Spleen (tissue), 7 donors: ENCODE results near the gene SACS.

ENCODE experiments used
- CTCF ChIP-seq, 11 experiments: fragments of 200-600 bp in 7 of 11; fragments of 450-650 bp in 4 of 11; sonication (generic) in 4 of 11; IDR thresholded peaks in 8 of 11; conservative IDR thresholded peaks in 3 of 11; 1 replicate in 7 of 11; 2 replicates in 4 of 11; pipeline versions ENCODE4 v1.4.0 to v1.8.0; 2016 to 2021; ENCODE audit warnings: antibody characterized with exemption in 11 of 11, inconsistent platforms in 4 of 11, mild to moderate bottlenecking in 1 of 11
- POLR2A ChIP-seq, 3 donors: fragments of 450-650 bp; IDR thresholded peaks; one replicate each; pipeline ENCODE4 v1.5.1; 2017; ENCODE audit warnings: antibody characterized with exemption in 3 of 3, mild to moderate bottlenecking in 1 of 3
- POLR2AphosphoS5 ChIP-seq, 3 donors: sonication (generic); formaldehyde crosslinking; IDR thresholded peaks; one replicate each; pipeline ENCODE4 v1.5.1; 2017; ENCODE audit warnings: antibody characterized with exemption in 3 of 3
- donor health status: DM: no; HTN: no; CAD: no; lungs with moderate emphysema.
- donor health status: DM: no; HTN: no; CAD: no.
- donor health status: DM: no; HTN: no; CAD: no.

- TF ChIP-seq CTCF (IDR thresholded peaks at IDR 0.05 in 8 of 11, conservative IDR thresholded peaks at IDR 0.05 in 3 of 11) (no peak), POLR2AphosphoS5 (IDR thresholded peaks at IDR 0.05) (no peak), POLR2A (IDR thresholded peaks at IDR 0.05) (no peak)
Observed at GRCh38 chr13:23367907-23368306, 65.6 kb downstream of the SACS start.
